Erythroblast (primary cell): ENCODE results near the gene AP1G2.

ENCODE experiments used
- GATA1 ChIP-seq: IDR thresholded peaks from 2 replicates; pipeline ENCODE4 v1.6.1; 2011; ENCODE audit warnings: low read depth, mild to moderate bottlenecking, control low read depth, low read length, moderate library complexity
- POLR2A ChIP-seq: IDR thresholded peaks from 2 replicates; pipeline ENCODE4 v1.6.1; 2011; ENCODE audit warnings: mild to moderate bottlenecking, low read length

GRCh38 chr14:23539248-23540140 is 28.1 kb downstream of the AP1G2 start:
- TF ChIP-seq POLR2A (no peak), GATA1 (no peak)
